ENCODE results near the gene OR52R1.
"Not testable (repeated sequence)": the region's sequence is repeated elsewhere in the genome, so short reads cannot be mapped to it uniquely, and the experiment has no call there.

The OR52R1 gene

GRCh38 chr11:4804280-4804679 lies at the start of gene OR52R1:
TSS of gene OR52R1 (minus strand) at chr11:4804380. CDS start at chr11:4804380, 0 bp downstream.
- no peak for DNase-seq (ENCODE audit: low read depth, low spot score)

- DNase-seq (ENCODE audit: low read depth, low spot score) = no peak
Measured at GRCh38 chr11:4851033-4851432, 46.9 kb upstream of the OR52R1 start.

GRCh38 chr11:4848908-4849532 lies 44.8 kb upstream of the OR52R1 start, which contains the start of gene OR51S1:
TSS of gene OR51S1 (minus strand) at chr11:4849208. CDS start at chr11:4849208, 0 bp downstream.
- no peak for DNase-seq (ENCODE audit: low read depth, low spot score)

DNA sequence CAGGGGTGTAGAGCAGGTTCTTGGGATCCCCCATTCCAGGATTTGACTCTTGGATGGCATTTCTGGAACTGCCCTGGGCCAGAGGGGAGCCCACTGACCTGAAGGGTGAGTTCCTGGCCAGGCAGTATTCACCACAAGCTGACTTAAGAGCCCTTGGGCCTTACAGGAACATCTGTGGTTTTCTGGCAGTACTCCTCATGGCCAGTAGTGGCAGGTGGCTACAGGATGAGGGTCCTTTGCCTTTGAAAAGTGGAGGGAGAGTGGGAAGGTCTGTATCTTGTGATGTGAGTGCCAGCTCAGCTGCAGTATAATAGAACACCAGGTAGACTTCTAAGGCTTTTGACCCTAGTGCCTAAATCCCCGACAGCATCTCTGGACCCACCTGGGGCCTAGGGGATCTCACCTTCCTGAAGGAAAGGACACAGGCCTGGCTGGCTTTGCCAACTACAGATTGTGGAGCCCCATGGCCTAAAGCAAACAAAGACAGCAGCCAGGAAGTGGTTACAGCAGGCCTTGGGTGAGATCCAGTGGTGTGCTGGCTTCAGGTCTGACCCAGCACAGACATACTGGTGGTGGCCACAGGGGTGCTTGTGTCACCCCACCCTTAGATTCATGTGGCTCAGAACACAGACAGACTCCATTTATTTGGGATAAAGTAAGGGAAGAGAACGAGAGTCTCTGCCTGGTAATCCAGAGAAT lies 35.8 kb upstream of the OR52R1 start:
- no peak for DNase-seq (ENCODE audit: low read depth, low spot score)

DNA sequence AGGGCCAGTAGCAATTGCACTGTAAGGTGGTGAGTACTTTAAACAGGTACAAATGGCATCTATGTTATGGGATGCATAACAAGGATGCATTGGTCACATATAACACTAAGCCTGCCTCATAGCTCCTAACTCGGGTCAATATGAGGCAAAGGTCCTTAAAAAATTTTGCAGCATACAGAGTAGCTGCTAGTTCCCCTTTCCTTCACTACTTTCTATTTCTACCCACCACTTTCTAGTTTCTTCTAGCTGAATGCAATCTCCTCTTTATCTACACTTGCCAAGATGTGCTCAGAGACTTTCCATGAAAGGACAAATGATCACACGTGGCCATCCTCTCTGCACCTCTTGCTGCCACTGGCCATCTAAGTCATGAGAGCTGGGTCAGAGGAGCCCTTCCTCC lies 26.7 kb upstream of the OR52R1 start:
- no peak for DNase-seq (ENCODE audit: low read depth, low spot score)

DNA sequence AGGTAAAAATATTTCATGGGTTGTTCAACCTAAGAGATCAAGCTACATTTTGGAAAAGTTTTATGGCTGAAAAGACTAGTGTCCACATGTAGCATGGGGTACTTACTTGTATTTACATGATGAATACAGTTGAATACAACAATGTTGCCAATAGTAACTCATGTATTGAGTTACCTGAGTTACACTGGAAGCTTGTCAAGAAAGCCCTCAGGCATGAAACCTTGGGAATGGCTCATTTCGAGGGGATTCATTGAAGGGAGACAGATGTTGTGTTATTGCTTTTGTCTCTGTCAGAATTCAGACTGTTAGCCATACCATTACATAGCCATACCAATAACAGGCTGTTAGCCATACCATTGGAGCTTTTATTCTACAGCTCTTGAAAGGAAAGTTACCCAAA lies 26.2 kb upstream of the OR52R1 start:
- DNase-seq (ENCODE audit: low read depth, low spot score) = no peak

DNA sequence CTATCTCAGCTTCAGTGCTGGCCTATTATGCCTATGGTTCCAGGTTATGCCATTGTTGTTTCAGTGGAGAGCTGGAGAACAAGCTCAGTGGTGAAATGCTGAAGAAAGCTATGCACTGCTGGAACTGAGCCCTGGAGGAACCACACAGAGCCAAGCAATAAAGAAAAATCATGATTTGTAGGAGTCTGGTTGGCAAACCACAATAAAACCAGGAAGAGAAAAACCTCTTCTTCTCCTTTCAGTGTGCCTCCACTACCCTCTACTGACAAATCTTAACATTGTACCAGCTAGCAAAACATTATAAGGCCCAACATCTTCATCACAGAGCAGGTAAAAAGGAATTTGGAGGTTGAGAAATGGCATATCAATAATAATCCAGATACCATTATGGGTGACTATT lies 22.2 kb upstream of the OR52R1 start:
- no peak for DNase-seq (ENCODE audit: low read depth, low spot score)

GRCh38 chr11:4825132-4825531 lies 21.0 kb upstream of the OR52R1 start:
- DNase-seq (ENCODE audit: low read depth, low spot score) = no peak

DNA sequence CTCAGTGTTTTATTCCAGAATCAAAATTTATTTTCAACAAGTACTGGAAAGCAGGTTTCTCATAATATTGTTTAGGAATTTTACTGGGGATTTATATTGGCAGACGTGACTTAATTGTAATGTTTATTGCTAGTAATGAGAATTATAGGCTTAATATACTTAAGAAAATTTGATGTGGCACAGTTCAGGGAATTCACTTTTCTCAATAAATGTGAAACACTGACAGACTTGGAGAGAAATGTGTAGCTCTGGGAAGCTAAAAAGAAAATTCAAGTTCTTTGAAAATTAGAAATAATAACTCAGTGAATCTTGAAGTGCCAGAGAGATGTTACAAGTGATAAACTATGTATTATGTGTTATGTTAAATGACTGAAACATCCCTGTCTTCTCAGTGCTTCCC lies 16.8 kb upstream of the OR52R1 start, which contains the start of gene OR51F2:
Gene OR51F2 (plus strand): TSS at position 301 of the 400 bp plus-strand sequence. CDS start 101 bp downstream, outside the sequence.
- DNase-seq (ENCODE audit: low read depth, low spot score) = no peak

DNA sequence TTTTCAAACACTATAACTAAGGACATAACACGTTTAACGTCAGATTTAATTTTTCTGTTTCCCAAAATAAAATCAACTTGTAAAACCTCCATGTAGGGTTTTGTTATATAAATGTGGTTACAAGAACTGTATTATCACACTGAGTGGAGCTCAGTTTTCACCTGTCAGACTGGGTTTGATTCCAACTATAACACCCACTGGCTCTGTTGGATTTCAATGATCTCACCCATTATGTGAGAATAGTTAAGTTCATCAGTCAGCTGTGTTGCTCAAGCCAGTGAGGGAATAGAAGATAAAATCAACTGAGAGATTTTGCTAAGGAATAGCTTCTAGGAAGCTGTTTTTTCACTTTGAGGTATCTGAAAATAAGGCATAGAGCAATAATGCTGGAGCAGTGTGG lies 5.1 kb upstream of the OR52R1 start:
- DNase-seq (ENCODE audit: low read depth, low spot score) = no peak

- DNase-seq (ENCODE audit: low read depth, low spot score) = no peak
Measured at GRCh38 chr11:4808476-4808875, 4.3 kb upstream of the OR52R1 start.

- not testable (repeated sequence) for DNase-seq (ENCODE audit: low read depth, low spot score)
Measured at GRCh38 chr11:4801316-4801715, 2.9 kb downstream of the OR52R1 start.

DNA sequence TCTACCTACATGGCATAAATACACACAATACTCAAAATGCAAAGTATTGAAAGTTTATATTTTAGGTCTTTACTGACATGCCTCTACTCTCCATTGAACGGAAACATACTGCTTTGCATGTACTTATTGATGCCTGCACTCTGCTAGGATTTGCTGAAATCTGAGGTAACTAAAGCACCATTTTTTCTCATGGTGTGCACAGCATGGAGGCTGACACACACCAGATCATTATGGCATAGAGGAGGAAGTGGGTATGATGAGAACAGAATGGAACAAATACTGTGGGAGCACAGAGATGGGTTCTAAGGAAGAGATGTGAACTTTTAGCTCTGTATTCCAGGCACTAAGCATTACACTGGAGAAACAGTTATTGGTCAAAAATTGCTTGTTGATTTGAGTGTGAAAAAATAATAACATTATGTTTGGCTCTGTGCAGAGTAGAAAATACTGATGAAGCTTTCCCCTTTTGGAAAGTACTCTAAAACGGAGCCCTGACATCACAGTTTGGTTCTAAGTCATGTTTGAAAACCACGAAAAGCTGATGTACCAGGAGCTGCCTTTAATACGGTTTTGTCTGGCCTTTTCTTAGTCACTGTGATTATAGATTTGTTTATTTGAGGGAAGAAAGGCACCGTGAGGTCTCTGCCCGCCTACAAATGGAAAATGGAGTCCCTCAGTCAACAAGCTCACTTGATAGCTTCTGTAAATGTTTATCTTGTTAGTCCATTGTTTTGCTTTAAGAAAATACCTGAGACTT lies 5.6 kb downstream of the OR52R1 start:
- no peak for DNase-seq (ENCODE audit: low read depth, low spot score)

DNA sequence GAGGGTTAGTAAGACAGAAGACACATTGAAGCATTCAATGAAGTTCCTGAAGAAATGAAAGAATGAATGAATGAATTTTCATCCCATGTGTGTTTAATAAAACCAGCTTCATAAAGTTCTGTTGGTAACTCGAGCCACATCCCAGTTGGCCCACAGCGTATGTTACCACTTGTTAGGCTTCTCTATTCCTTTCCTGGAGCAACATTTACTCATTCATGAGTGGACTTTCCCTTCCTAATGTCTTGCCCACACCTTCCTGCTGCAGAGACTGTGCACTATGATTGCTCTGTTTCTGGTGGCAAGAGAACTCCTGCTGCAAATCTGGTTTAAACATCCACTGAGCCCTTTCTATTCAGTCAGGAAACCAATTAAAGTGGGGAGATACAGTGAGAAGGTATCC lies 7.0 kb downstream of the OR52R1 start:
- DNase-seq (ENCODE audit: low read depth, low spot score) = no peak

- no peak for DNase-seq (ENCODE audit: low read depth, low spot score)
Measured at GRCh38 chr11:4782454-4782853, 21.7 kb downstream of the OR52R1 start.

GRCh38 chr11:4769838-4770237 lies 34.3 kb downstream of the OR52R1 start, which contains the start of gene OR51F1:
TSS of gene OR51F1 (minus strand) at chr11:4769938. CDS start at chr11:4769938, 0 bp downstream.
- DNase-seq (ENCODE audit: low read depth, low spot score) = no peak

DNA sequence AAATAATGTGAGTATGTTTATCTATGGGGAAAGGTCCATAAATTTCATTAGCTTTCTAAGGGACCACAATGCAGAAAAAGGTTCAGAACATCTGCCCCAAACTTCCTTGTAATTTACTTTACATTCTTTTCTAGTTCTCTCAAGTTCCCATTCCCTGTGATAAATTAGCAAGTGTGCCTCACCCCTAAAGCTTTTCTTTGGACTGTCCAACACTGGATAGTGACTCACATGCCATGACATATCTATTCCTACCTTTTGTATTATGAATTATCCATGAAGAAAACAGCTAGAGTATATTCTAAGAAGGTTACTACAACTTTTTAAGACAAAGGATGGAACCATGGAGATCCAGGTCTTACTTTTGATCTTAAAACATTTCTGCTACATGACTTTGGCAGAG lies 36.1 kb downstream of the OR52R1 start:
- no peak for DNase-seq (ENCODE audit: low read depth, low spot score)

DNA sequence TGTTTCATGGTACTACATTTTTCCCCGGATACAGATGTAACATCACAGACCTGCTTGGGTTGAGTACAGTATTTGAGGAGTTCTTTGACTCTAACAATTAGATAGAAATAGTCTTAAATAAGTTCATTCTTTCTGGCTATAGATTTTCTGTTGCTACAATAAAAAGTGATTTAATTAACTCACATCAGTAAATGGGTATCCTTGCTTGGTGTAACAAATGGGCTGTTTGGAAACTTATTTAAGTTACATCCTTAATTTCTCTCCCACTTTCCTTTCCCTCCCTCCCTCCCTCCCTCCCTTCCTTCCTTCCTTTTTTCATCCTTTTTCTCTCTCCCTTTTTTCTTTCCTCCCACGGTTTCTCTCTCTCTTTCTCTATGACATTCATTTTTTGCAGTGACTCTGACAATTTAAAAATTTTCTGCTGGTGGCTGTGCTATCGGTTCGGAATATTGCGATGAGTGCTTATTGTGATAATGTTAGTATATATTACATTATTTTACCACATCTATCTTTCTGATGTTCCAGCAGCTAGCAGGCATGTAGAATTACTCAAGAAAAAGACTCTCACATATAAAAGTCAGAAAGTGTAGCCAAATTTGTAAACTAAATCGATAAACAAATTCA lies 37.6 kb downstream of the OR52R1 start:
- no peak for DNase-seq (ENCODE audit: low read depth, low spot score)

DNA sequence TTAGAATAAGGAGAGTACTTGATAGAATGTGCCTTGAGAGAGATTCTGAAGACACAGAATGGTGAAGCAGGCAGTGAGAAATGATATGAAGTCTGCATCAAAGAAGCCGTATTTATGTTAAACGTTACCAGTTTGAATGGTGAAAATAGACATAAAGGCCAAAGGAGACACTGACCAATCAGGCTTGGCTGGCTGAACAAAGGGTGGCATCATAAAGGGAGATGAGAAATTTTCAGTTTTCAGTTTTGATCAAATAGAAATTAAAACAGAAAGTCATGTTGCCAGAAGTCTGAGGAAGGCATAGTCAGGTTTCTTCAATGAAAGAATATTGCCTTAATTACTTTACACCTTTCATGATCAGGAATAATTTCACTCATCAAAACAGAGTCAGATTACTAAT lies 41.1 kb downstream of the OR52R1 start:
- DNase-seq (ENCODE audit: low read depth, low spot score) = no peak
